Inflammatory macrophage treated with lipopolysaccharide for 4 hours (primary cell): Measurements from ENCODE around the gene FGD4.

Experiments
- DNase-seq: peaks from one replicate; pipeline ENCODE4 v3.0.0-alpha.2; 2020

The FGD4 gene

GRCh38 chr12:32460638-32461037, 61.3 kb downstream of the FGD4 start:
- DNase-seq: no peak

- DNase-seq: no peak
These were observed 63.5 kb downstream of the FGD4 start for GRCh38 chr12:32462908-32463307.

GRCh38 chr12:32466187-32466586, 66.8 kb downstream of the FGD4 start:
- DNase-seq: no peak

GRCh38 chr12:32466986-32467711, 67.8 kb downstream of the FGD4 start:
- no peak for DNase-seq

GRCh38 chr12:32467959-32468863, 68.9 kb downstream of the FGD4 start:
- no peak for DNase-seq

GRCh38 chr12:32470936-32471470, 71.6 kb downstream of the FGD4 start:
- no peak for DNase-seq

GRCh38 chr12:32471591-32472001, 72.2 kb downstream of the FGD4 start:
- DNase-seq: no peak

GRCh38 chr12:32475724-32476123, 76.4 kb downstream of the FGD4 start:
- DNase-seq: no peak

GRCh38 chr12:32476446-32476845, 77.1 kb downstream of the FGD4 start:
- peak; percentile 27 for DNase-seq

- no peak for DNase-seq
These were observed 78.4 kb downstream of the FGD4 start for GRCh38 chr12:32477714-32478113.

- DNase-seq: no peak
These were observed 78.8 kb downstream of the FGD4 start for GRCh38 chr12:32478166-32478565.

- DNase-seq: peak; percentile 53
These were observed 79.7 kb downstream of the FGD4 start for GRCh38 chr12:32478858-32479725.

- peak; percentile 93 for DNase-seq
These were observed 82.9 kb downstream of the FGD4 start for GRCh38 chr12:32482226-32482625.

GRCh38 chr12:32483499-32483898, 84.1 kb downstream of the FGD4 start:
- peak; percentile 83 for DNase-seq

GRCh38 chr12:32483993-32484392, 84.6 kb downstream of the FGD4 start:
- DNase-seq: no peak

- DNase-seq: peak; percentile 45
These were observed 86.8 kb downstream of the FGD4 start for GRCh38 chr12:32486158-32486557.

- no peak for DNase-seq
These were observed 88.8 kb downstream of the FGD4 start for GRCh38 chr12:32488132-32488531.

- no peak for DNase-seq
These were observed 89.7 kb downstream of the FGD4 start for GRCh38 chr12:32489070-32489469.

GRCh38 chr12:32490801-32491200, 91.4 kb downstream of the FGD4 start:
- no peak for DNase-seq

GRCh38 chr12:32493282-32493681, 93.9 kb downstream of the FGD4 start:
- no peak for DNase-seq

- no peak for DNase-seq
These were observed 95.3 kb downstream of the FGD4 start for GRCh38 chr12:32494656-32495055.

GRCh38 chr12:32496946-32497345, 97.6 kb downstream of the FGD4 start:
- no peak for DNase-seq

- DNase-seq: no peak
These were observed 98.5 kb downstream of the FGD4 start for GRCh38 chr12:32497864-32498263.
